IPS DF 4.7 (cell line): ENCODE data around the gene GRK4.
"Not testable (repeated sequence)": the region's sequence is repeated elsewhere in the genome, so short reads cannot be mapped to it uniquely, and the experiment has no call there.

Source experiments
- DNase-seq: peaks from one replicate; pipeline ENCODE4 v3.0.0-alpha.2; 2013; ENCODE audit warnings: low spot score; ENCODE audit errors: extremely low read depth

GRK4 gene

DNA sequence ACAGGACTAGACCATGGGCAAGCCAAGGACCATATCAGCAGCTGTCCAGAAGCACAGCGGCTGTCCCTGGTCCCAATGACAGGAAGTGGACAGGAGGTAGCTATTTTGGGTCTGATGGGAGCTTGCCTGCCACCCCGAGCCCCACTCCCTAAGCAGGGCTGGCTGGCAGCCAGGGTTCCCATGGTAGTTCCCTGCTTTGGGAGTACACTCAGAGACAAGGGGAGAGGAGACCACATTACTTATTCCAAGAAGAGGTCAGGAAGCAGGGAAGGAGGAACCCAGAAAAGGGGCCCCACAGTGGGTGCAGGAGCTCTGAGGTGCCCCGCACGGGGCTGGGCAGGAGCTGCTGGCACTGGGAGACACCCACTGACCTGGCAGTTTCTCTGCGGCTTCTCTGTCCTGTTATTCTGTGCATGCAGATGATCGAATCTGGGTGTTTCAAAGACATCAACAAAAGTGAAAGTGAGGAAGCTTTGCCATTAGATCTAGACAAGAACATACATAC lies 74.6 kb downstream of the GRK4 start:
- no peak for DNase-seq

DNA sequence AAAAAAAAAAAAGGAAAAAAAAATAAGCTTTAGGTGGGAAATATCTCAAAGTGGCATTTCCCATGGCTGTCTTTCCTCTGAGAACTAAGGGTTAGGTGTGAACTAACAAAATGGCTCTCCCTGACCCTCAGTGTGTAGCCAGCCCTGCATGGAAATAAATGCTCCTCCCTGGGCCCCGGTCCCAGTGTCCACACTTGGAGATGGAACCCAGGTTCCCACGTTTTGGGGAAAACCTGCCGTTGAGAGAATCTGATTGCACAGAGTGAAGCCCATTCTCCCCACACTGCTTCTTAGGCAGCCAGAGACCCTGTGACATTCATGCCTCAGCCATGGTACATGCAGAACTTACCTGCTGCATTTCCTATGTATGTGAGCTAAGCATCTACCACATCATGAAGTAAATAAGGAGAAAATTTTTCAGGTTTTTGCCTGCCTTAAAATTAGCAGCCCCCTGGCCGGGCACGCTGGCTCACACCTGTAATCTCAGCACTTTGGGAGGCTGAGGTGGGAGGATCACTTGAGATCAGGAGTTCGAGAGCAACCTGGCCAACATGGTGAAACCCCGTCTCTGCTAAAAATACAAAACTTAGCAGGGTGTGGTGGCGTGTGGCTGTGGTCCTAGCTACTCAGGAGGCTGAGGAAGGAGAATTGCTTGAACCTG lies 76.5 kb downstream of the GRK4 start:
- no peak for DNase-seq

DNA sequence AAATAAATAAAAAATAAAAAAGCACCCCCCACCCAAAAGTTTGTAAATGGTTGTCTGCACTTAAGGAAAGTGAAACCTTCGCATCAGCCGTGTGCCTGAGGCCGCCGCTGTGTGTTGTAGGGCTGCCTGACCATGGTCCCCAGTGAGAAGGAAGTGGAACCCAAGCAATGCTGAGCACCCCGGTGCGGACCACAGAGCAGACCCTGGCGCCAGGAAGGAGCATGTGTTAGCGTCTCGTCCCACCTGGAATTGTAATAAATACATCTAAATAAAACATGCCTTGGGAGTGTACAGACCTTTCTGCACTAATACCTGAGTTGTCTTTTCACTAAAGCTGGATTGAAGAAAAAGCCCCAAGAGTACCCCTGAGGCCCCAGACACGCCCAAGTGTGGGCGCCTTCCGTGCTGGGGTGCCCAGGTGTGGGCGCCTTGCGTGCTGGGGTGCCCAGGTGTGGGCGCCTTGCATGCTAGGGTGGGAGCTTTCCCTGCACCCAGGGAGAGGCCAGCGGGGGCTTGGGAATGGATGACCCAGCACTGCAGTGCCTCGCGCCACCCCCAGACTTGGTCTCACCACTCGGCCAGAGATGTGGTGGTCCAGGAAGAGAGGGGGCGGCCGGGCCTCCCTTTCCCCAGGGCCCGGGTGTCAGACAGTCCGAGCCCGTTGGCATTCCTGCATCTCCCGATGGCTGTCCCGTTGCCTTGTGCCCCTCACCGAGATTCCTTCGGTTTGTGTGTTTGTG lies 77.3 kb downstream of the GRK4 start:
- no peak for DNase-seq

DNA sequence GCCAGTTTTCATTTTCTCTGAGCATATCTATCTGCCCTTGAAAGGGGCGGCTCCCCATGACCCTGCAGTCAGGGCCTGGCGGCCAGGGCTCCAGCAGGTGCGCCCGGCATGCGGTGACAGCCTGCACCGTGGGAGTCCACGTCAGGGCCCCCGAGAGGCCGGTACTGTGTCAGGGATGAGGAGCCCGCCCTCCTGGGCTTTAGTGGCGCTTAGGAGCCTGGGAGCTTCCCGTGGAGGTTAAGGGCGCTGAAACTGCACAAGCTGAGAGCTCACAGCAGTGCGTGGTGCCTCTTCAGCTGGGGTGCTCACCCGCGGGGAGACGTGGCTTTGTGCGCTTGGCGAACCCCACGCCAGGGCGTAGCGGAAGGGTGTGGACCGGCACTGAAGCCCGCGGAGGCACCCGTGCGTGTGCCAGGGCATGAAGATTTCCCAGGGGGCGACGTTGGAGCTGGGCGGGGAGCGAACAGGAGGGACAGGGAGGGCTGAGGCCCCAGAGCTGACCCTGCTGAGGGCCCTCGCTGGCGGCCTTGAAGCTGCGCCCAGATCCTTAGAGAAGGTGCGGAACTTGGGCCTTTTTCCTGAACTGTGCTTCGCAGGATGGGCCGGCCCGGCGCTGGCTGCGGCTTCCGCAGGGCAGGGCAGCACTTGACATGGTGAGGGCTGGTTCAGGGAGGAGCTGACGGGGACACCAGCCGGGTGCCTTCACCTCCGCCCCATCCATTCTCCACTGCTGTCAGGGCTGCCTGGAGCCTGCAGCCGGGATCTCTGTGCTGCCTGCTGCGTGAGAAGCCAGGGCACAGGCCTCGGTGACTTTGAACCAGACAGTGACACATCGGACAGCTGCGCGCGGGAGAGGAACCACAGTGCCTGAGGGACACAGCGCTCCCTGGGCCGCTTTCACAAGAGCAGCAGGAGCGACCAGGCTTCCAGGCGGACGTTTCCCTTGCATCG lies 78.1 kb downstream of the GRK4 start:
- no peak for DNase-seq

DNA sequence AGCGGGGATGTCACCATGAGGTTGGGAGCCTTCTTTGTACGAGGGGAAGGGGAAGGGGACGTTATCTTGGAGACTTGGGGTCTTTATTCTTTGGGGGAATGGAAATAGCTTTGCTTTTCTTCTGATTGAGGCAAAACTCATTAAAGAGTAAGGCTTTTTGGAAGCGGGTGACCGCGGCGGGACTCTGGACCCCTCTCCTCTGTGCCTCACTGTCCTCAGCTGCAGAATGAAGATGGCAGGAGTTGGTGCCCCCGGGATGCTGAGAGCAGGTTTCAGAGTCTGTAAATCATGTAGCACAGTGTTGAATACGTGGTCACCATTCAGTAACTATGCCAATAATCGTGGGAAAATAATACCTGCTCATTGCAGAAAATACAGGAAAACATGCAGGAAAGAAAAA lies 78.9 kb downstream of the GRK4 start:
- DNase-seq, result no peak

DNA sequence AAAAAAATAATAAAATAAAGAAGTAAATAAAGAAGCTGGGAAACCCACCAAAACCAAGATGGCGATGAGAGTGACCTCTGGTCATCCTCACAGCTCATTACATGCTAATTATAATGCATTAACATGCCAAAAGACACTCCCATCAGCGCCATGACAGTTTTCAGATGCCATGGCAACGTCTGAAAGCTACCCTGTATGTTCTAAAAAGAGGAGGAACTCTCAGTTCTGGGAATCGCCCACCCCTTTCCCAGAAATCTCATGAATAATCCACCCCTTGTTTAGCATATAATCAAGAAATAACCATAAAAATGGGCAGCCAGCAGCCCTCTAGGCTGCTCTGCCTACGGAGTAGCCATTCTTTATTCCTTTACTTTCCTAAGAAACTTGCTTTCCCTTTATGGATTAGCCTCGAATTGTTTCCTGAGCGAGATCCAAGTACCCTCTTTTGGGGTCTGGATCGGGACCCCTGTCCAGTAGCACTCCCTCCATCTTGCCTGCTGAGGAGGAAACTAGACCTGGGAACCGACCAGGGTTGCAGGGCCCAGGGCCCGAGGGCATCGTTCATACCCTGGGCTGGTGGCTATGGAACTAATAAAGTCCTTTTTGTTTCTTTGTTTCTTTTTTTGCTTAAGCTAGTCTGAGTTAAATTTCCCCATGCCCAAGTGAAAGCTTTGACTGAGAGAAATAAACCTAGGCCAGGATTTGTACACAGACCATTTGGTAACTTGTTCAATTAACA lies 80.1 kb downstream of the GRK4 start:
- no peak for DNase-seq

DNA sequence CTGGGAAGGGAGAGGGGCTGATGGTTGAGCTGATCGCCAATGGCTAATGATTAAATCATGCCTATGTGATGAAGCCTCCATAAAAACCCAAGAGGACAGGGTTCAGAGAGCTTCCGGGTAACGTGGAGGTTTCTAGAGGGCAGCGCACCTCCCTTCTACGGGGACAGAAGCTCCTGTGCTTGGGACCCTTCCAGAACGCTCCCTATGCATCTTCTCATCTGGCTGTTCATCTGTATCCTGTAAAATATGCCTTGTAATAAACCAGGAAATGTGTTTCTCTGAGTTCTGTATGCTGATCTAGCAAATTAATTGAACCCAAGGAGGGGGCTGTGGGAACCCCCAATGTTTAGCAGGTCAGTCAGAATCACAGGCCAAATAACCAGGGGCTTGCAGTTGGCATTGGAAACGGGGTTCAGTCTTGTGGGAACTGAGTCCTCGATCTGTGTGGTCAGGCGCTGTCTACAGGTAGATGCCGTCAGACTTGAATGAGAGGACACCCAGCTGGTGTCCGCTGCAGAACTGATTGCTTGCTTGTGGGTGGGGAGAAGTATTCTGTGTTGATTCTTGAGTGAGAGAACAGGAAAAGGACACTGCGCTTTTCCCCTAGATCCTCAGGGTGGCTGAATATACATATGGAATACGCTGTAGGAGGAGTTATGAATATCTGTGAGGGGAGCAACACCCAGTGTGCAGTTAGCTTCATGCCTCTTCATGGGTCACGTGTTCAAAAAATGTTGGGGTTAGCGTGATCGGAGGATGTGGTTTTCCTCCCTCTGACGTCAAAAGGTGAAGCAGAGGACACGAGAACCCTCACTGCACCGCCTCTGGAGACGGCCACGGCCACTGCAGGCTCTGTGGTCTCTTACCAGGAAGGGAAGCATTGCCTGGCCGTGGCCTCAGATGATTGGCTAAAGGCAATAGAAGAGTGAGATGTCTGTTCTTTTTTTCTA lies 81.8 kb downstream of the GRK4 start:
- no peak for DNase-seq

DNA sequence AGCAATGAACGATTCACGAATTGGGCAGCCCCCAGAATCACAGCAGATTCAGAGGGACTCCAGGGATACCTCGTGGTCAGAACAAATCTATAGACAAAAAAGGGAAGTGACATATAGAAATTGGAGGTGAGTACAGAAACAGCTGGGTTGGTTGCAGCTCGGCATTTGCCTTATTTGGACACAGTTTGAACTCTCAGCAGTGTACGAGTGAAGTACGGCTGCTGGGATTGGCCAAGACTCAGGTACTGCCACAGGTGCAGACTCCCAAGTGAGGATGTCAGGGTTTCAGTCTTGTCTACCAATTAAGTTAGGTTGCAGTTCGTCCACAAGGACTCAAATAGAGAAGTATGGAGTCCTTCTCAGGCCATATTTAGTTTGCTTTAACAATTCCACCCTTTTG lies 82.8 kb downstream of the GRK4 start:
- no peak for DNase-seq

DNA sequence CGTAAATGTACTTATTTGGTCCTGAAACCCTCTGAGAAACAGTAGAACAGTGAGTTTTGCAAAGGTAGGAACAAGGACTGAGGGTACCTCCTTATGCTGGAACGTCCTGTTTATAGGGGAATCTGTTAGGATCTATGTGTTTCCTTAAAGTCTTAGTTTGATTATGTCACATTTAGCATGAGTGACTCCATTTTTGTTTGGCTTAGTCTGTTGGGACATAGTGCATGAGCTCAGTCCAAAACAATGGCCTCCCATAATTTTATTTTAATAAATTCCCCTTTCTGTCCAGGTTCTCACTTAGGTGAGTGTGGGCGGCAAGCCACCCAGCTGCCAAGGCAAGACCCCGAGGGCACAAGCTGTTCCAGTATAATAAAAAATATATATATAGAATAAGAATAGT lies 83.3 kb downstream of the GRK4 start:
- DNase-seq, result no peak

DNA sequence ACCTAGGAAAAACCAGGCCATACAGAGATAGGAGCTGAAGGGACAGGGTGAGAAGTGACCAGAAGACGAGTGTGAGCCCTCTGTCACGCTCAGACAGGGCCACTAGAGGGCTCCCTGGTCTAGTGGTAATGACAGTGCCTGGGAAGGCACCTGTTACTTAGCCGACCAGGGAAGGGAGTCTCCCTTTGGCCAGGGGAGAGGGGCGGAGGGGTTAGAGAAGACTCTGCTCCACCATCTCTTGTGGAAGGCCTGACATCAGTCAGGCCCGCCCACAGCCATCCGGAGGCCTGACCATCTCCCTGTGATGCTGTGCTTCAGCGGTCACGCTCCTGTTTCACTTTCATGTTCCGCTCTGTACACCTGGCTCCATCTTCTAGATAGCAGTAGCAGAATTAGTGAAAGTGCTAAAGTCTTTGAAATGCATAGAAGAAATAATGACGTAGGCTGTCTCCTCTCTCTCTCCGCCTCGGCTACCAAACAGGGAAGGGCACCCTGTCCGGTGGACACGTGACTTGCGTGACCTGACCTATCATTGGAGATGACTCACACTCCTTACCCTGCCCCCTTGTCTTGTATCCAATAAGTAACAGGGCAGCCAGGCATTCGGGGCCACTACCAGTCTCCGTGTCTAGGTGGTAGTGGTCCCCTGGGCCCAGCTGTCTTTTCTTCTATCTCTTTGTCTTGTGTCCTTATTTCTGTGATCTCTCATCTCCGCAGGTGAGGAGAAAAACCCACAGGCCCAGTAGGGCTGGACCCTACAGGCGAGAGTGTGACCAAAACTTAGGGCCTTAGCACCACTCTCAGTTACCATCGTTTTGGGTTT lies 84.3 kb downstream of the GRK4 start:
- peak; percentile 25 for DNase-seq

DNA sequence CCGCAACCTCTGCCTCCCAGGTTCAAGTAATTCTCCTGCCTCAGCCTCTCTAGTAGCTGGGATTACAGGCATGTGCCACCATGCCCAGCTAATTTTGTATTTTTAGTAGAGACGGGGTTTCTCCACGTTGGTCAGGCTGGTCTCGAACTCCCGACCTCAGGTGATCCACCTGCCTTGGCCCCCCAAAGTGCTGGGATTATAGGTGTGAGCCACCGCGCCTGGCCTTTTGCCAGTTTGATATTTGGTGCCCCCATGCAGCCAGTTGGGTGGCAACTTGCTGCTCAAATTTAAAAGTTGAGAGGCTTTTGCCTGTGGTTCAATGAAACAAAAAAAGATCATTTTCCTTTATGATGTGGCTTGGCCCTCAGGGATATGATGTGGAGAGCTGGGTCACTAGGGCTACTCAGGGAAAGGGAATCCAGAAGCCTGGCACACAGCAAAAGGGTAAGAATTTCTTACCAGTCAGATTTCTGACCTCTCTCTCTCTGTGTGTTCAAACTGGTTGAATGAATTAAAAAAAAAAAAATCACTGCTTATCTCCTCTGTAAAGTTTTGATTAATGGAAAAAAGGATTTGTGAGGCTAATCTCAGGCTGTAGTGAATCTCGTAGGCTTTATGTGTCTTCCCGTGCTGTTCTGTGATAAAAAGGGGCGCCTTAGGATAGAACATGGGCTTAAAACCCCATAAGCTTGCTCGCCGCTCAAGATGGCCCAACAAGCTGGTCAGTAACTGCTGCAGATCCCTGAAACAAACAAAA lies 87.9 kb downstream of the GRK4 start:
- DNase-seq, result not testable (repeated sequence)

DNA sequence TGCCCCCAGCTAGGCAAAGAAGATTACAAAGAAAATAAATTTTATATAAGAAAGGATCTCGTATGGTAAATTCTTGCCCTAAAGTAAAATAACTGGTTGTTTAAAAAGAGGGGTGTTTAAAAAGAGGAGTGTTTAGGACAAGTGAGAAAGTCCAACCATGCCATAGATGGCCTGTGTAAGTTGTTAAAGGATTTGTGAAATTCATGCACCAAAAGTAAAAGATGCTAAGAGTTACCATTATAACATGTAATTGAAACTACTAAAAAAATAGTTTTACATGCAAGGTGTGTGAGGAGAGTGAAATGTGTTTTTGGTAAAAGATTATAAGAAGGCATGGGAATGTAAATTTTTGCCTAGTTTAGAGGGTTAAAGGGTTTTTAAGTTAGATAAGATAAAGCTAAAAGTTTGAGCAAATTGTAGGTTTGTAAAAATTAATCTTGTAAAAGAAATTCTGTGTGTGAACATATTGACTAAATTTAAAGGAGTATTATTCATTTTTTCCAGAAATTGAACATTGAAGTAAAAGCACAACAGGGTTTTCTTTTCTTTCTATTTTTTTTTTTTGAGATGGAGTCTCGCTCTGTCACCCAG lies 90.9 kb downstream of the GRK4 start:
- no peak for DNase-seq

DNA sequence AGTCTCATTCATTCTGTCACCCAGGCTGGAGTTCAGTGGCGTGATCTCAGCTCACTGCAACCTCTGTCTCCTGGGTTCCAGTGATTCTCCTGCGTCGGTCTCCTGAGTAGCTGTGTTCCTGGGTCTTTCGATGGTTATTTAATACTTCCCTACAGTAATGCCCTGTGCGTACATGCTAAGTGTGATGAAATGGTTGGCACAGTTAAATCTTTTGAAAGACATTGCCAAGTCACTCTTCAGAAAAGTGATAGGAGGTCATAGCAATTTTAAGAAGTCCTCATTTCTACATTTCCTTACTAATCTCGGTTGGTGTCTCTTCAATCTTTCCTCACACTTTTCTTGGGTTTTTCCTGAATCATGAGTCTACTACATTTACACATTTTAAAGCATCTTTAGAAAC lies 96.6 kb downstream of the GRK4 start:
- DNase-seq, result no peak

DNA sequence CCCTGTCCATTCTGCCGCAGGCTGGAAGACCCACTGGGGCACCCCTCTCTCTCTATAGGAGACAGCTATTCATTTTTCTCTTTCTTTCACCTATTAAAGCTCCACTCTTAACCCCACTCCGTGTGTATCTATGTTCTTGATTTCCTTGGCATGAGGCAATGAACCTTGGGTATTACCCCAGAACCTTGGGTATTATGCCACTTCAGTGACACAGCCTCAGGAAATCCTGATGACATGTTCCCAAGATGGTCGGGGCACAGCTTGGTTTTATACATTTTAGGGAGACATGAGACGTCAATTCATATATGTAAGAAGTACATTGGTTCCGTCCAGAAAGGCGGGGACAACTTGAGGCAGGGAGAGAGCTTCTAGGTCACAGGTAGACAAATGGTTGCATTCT lies 97.6 kb downstream of the GRK4 start:
- DNase-seq, result no peak

DNA sequence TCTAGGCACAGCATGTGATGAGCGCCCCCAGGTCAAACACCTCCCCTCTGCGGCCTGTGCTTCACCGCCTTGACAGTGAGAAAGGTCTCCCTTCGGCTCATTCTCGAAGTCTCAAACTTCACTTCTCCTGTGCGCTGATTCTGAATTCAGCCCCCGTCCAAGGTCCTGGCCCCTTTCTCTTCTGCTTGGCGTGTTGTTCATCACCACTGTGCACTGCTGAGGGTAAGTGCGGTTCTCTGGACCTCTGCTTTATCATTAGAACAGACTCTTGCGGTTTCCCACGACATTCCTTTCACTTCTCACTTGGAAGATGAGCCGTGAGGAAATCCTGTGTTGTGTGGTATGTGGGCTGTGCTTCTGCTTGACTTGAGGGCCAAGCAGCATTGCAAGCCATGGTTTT lies 99.1 kb downstream of the GRK4 start:
- DNase-seq, result no peak

DNA sequence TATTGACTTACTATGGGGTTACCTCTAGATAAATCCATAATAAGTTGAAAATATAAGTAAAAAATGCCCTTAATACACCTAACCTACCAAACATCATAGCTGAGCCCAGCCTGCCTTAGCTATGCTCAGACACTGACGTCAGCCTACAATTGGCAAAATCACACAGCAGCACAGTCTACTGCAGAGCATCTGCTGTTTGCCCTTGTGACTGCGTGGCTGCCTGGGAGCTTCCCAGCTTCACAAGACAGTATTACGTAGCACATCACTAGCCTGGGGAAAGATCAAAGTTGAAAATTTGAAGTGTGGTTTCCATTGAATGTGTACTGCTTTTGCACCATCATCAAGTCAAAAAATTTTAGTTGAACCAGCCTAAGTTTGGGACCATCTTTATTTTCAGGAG lies 102.2 kb downstream of the GRK4 start:
- no peak for DNase-seq

DNA sequence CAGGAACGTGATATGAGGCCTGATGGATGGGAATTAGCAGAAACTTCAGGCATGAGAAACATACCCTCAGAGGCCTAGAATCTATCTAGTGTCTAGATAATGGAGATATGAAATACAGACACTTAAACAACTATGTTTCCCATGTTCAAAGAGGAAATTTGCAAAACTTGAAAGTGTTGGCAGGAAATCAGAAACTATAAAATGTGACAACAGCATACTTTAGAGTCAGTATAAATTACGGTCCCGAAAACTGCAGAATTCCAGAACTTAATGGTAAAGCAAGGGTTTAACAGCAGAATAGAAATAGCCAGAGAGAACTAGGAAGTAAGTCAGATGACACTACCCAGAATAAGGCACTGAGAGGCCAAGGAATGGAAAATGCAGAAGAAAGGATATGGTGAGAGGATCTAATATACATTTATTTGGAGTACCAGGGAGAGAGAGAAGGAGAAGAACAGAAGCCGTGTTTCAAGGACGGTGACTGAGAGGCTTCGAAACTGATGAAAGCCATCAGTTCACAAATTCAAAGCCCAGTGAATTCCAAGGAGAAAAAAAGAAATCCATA lies 103.5 kb downstream of the GRK4 start:
- no peak for DNase-seq

DNA sequence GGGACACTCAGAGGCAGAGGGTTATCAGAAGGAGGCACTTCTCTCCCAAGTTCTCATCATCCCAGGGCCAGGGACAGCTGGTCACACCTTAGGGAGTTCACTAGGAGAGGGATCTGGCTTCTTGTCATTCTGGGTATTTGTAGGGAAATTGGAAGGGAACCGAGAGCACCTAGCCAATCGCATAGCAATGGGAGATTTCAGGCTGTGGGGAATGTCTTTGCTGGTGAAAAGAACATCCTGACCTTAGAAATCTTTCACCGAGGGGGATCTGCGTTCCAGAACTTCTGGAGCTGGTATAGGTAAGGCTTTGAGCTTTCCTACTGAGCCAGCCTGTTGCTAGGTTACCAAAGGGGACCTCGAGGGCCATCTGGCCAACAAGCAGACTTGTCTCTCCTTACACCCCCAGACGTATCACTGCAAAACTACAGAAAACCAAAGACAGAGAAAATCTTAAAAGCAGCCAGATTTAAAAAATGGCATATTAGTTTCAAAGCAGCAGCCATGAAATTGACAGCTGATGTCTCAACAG lies 104.2 kb downstream of the GRK4 start:
- DNase-seq, result no peak
